Limb (tissue), 2 donors: ENCODE measurements around the gene GNG12.

Source experiments
- DNase-seq, 2 donors: peaks; one replicate each; pipeline ENCODE4 v3.0.0-alpha.2; 2016; ENCODE audit errors: extremely low spot score in 2 of 2

The GNG12 gene

DNA sequence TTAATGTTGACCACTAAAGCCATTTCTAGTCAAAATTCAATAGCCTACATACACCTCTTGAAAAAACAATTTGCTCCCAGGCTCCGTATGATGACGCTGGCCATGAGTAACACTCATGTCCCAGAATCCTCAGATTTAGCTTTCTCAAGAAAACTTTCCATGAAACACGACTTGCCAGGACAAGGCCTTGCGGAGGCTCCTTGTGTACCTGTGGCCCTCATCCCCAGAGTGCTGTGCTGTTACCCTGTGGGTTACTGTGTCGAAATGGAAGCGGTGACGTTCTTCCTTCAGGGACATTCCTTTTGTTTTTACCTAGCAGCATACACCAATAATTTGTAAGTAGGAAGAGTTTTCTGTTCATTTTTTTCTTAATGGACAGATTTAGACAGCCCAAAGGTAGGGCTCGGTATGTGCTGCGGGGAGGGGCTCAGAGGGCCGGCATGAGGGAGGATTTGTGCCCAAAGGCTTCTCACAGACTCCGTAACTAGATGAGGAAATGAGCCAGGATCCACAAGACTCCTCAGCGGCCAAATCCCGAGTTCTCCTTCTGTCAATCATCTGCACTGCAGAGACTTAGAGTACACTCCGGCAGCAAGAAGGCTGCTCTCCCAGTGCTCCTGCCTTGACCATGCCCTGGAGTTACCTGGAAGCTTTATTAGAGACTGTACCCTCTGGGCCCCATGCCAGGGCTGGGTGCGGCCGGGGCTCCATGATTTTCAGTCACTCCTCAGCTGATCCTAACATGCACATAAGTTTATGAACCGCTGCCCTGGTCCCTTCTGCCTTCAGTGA, 17.8 kb downstream of the GNG12 start:
- DNase-seq: no peak

GRCh38 chr1:67814121-67814772, 19.0 kb downstream of the GNG12 start:
- DNase-seq: no peak

- no peak for DNase-seq
These were observed 21.0 kb downstream of the GNG12 start for GRCh38 chr1:67812226-67812625.

- no peak for DNase-seq
These were observed 21.5 kb downstream of the GNG12 start for GRCh38 chr1:67811781-67812180.

GRCh38 chr1:67809887-67810286, 23.4 kb downstream of the GNG12 start:
- no peak for DNase-seq

DNA sequence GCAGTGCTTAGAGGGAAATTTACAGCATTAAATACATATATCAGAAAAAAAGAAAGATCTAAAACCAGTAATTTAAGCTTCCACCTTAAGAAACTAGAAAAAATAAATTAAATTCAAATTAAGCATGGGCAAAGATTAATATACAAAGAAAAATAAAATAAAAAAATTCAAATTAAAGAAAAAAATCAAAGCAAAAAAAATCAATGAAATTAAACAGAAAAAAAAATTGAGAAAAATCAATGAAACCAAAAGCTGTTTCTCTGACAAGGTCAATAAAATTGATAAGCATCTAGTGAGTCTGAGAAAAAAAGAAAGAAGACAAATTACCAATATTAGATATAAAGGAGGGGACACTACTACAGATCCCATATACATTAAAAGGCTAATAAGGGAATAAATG, 26.0 kb downstream of the GNG12 start:
- no peak for DNase-seq

DNA sequence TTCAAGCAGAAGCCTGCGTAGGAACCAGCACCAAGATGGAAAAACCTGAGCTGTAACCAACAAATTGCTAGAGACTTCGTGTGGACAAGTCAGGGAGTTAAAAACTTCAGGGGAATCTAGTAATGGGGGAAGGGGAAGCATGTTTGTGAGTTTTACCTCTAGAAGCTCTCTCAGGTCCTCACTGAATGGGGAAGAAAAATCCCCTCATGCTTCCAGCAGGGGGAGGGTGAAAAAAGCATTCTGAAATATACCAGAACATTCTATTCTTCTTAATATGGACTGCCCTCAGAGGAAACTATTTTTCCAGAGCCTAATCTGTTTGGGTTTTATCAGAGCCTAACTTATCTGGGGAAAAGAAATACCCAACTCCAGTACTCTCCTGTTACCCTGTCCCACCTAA, 28.6 kb downstream of the GNG12 start:
- no peak for DNase-seq

GRCh38 chr1:67803380-67804279, 29.6 kb downstream of the GNG12 start:
- no peak for DNase-seq

DNA sequence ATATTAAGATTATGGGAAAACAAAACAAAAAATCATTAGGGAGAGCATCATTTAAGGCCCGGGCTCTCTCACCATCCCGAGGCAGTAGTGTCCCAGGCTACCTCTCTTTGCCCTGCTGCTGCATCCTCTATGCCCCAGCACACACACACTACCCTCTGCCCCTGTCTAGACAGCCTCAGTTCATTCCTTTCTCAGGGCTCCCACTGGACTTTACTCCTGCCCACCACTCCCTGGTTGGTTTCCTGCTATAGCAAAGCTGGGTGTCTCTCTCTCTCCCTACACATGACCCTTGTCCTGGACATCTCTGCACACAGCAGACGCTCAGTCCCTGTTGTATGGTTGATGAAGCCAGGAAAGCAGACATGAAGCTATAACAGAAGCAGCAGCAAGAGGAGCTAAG, 30.7 kb downstream of the GNG12 start:
- DNase-seq: no peak

- DNase-seq: no peak
These were observed 31.4 kb downstream of the GNG12 start for GRCh38 chr1:67801903-67802302.

- DNase-seq: no peak
These were observed 37.9 kb downstream of the GNG12 start for GRCh38 chr1:67795179-67795912.

DNA sequence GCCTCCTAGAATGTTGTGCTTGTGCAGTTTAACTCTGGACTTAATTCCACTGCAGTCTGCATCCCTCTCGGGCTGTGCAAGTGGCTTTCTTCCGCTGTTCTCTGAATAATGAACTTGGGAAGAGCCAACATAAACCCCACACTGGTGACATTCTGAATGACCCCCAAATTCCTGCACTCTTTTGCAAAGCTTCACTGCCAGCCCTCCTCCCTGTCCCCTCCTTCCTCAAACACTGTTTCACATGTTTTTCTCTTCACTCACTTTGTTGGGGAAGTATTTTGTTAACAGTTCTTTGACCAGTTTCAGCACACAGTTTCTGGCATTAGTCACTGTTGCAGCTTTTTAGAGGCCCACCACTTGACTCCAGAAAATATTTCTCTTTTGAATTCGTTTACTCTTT, 39.7 kb downstream of the GNG12 start:
- no peak for DNase-seq

DNA sequence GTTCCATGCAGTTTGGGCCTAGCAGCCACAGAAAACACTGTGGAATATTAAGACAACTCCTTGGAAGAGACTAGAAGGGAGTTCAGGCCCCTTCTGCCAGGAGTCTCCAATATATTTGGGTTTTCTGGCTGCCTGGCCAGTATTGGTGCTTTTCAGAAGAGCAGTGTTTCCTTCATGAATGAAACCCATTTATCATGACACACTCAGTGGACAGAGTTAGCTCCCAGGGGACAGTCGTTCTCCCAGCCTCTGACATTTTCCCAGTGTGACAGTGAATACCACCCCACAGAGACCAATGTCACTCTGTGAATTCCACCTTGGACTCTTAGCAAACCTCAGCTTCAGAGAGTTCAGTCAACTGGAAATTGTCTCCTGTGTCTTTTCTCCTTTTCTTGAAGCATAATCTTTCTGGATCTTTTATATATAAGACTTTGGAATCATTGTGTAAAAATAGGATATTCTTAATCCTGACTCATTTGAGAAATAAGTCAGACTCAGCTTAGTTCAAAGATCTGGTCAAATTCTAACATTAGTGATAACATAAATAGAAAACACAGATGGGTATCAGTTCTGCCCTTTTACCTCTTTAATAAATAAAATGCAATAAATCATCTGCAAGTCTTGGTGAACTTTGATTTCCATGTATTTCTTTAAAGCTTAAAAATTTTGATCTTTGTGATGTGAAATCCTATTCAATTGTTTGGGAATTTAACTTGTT, 40.4 kb downstream of the GNG12 start:
- DNase-seq: no peak

DNA sequence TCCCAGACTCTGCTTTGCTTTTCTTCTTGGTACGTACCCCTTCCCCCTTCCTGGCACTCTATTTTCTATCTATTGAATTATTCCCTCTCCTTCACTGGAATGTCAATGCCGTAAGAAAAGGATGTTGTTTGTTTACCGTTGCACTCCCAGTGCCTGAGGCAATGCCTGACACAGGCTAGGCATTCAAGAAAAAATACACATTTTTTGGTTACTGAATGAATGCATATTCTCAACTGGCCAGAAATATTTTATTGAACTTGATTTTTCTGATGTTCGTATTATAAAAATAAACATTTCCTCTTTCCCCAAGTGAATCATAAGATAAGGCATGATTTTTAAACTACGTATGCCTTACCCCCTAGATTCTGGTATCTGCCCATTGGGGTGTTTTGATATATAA, 41.2 kb downstream of the GNG12 start:
- no peak for DNase-seq

DNA sequence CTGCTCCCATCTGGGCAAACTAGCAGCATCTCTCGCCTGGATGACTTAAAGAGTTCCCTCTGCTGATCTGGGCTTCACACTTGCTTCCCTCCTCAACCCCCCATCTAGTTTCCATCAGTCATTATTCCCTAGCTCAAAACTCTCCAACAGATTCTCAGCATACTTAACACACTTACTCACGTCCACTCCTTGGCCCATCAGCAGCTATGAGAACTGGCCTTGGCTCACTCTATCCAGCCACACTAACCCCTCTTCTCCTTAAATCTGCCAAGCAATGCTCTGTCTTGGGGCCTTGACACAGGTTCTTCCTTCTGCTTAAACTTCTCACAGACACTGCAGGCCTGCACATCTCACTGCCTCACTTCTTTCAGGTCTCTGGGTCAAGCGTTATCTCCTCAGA, 41.6 kb downstream of the GNG12 start:
- DNase-seq: no peak

DNA sequence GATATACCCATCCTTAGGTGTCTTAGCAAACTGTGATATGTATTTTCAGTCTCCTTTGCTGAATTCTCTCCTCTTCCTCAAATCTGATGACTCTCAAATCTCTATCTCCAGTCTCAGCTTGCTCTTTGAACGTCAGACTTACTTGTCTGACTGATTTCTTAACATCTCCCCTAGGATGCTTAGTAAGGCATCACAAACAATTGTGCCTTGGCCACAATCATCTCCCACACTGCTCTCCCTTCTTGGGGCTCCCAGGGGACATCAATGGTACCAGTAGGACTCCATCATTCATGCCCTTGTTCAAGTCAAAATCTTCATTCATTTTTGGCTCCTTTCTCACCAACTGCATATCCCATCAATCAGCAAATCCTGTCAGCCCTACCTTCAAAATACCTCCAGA, 42.0 kb downstream of the GNG12 start:
- no peak for DNase-seq

GRCh38 chr1:67790201-67790692, 43.0 kb downstream of the GNG12 start:
- no peak for DNase-seq

DNA sequence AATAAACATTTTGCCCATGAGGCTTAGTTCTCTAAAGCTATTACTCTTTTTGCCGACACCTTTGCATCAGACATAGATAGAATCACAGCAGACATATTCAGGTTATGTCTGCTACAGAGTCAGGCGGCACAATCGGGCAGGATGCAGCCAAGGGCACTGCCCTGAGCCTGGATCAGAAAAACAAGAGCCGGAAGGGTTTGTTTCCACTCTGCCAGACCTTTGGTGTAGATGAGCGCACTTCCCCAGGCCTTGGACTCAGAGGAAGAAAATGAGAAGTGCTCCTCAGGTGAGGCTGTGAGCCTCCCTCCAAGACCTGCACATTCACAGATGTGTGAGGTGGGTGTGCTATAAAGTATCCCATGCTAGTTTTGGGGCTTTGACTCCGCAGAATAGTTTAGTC, 43.7 kb downstream of the GNG12 start:
- DNase-seq: no peak

DNA sequence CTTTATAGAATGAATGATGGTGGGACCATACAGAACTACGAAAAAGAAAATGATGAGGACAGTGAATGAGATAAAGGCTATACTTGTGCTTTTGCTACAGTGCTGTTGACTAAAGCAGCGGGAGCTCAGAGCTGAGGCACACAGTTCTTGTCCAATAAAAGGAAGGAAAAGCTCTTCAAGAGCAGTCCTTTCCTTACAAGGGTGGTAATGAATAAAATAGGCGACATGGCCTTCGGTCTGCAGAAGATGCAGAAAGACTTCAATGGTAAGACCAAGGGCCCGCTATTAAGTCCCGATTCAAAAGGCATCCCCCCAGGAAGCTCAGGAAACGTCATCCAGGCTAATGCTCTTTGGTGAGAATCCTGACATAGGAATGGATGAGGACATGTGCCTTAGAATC, 44.4 kb downstream of the GNG12 start:
- DNase-seq: no peak

DNA sequence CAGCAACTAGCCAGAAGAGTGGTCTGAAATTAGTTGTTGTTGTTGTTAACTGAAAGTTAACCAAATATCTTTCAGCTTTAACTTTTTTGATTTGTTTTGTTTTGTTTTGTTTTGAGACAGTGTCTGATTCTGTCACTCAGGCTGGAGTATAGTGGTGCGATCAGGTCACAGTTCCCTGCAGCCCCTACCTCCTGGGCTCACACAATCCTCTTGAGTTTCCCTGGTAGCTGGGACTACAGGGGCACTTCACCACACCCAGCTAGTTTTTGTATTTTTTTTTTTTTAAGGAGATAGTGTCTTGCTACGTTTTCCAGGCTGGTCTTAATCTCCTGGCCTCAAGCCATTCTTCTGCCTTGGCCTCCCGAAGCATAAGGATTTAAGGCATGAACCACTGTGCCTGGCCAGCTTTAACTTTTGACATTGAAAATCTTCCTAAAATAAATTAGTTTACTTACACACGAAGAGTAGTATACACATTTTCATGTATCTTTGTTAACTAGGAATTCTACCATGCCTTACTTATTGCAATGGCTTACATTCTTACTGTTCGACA, 45.0 kb downstream of the GNG12 start:
- DNase-seq: no peak
